ENCODE results near the gene PLEKHO2. TPM values are rescaled to one million over a fixed set of nuclear protein-coding genes. Genes with fewer than 3 reads are reported as not detected.

PLEKHO2 gene
- total RNA-seq, 5 donors from 2014 or later (not counting 1 experiment from before 2014, with no cell fraction given) = 9.2 to 22.7 (median 17.1) TPM

- no peak overlapping the region for H3K27ac Mint-ChIP-seq
- peaks cover 28 to 37% (median 32%) of the 10 kb centered on the region in 3 donors for H3K4me1 Mint-ChIP-seq
- DNase-seq = peak in 3 of 35 experiments; percentile 16 to 35 (median 18)
- Histone ChIP-seq H3K36me3 (ENCODE audit: control insufficient read depth in 2 of 2, extremely low read depth in 1 of 2, insufficient read depth in 1 of 2, low read length in 1 of 2) (no peaks in the 10 kb centered on the region), H3K4me1 (ENCODE audit: control insufficient read depth in 1 of 2, extremely low read depth in 1 of 2, insufficient read depth in 2 of 2, low read length in 2 of 2) (peaks cover 19 to 34% of the 10 kb centered on the region in 2 experiments), H3K9me3 (no peaks in the 10 kb centered on the region), H3K4me3 (ENCODE audit: control insufficient read depth in 1 of 2, extremely low read depth in 1 of 2, low read length in 1 of 2) (peak overlapping the region; percentile 52 to 94), H3K27me3 (replicated peaks in 1 of 2; ENCODE audit: control insufficient read depth in 2 of 2, extremely low read depth in 1 of 2, insufficient read depth in 2 of 2, low read length in 1 of 2) (peaks cover 3 to 25% of the 10 kb centered on the region in 2 experiments), H3K27ac (ENCODE audit: low read length) (no peak overlapping the region)
- ChIA-PET CTCF (interaction anchor here (1.1 to 1.3 kb wide), 5 partner anchors 11 to 70 kb away, joined by 3 to 17 read pairs (median 4); no protein-coding TSS in a partner anchor), POLR2A (no interaction called here)
- no peaks in the 10 kb centered on the region for H3K9me3 Mint-ChIP-seq
- H3K36me3 Mint-ChIP-seq = no peaks in the 10 kb centered on the region
- peak overlapping the region; percentile 72 to 88 (median 84) for H3K4me3 Mint-ChIP-seq
- H3K27me3 Mint-ChIP-seq = peaks cover 5 to 10% of the 10 kb centered on the region in 2 donors
- ATAC-seq (replicated peaks in 1 of 4) = peak in 3 of 4 experiments; percentile 9 to 22 (median 19)
- WGBS (ENCODE audit: insufficient coverage) = 0% methylated on average over 11 of the region's 17 CpGs
Observed at GRCh38 chr15:64824929-64825430, 16.7 kb upstream of the PLEKHO2 start.

DNA sequence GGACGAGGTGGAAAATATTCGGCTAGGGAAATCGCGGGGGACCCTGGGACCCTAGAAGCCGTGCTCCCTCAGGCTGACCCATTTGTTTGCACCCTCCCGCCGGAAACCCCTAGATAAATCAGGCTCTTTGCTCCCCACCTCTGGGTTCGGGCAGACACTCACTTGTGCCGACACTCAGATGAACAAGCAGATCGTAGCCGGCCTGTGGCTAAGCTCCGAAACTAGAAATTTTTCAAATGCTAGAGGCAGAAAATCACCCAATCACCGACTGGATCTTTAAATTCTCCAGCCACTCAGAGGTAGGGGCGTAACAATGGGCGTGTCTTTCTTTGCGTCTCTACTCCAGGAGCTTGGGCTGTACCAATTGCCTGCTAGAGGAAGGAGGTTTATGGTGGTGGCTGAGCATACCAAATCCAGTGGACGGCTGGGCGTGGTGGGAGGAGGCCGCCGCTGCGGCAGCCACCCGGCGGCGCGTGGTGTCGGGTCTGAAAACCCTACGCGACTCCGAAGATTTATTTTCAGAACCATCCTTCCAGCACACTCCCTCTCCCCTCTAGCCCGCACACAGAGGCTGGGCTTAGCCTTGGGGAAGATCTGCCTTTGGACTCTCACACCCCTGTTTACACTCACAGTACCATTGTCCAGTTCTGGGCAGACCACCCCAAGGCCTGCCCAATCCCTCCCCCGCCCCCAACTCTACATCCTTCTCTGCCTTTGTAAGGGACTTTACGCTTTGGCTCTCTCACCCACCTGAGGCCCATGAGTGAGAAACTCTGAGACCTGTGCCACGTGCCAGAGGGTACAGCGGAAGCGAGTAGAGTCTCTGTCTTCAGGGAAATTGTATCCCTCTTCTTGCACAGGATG is 16.1 kb upstream of the PLEKHO2 start, which contains the start of gene PIF1:
TSS of gene PIF1 (minus strand) at position 217 of the 864 bp plus-strand sequence. CDS start 1,312 bp downstream, outside the sequence.
- Mint-ChIP-seq H3K36me3 (no peaks in the 10 kb centered on the region), H3K27me3 (peaks cover 5 to 10% of the 10 kb centered on the region in 2 donors), H3K4me3 (peak within 1 kb of the TSS; percentile 72 to 88 (median 84)), H3K27ac (peak within 1 kb of the TSS; percentile 31 to 84), H3K4me1 (peaks cover 28 to 40% (median 33%) of the 10 kb centered on the region in 3 donors), H3K9me3 (no peaks in the 10 kb centered on the region)
- Histone ChIP-seq H3K4me3 (ENCODE audit: control insufficient read depth in 1 of 2, extremely low read depth in 1 of 2, low read length in 1 of 2) (peak within 1 kb of the TSS; percentile 52 to 94), H3K4me1 (ENCODE audit: control insufficient read depth in 1 of 2, extremely low read depth in 1 of 2, insufficient read depth in 2 of 2, low read length in 2 of 2) (peaks cover 19 to 34% of the 10 kb centered on the region in 2 experiments), H3K36me3 (ENCODE audit: control insufficient read depth in 2 of 2, extremely low read depth in 1 of 2, insufficient read depth in 1 of 2, low read length in 1 of 2) (no peaks in the 10 kb centered on the region), H3K27me3 (replicated peaks in 1 of 2; ENCODE audit: control insufficient read depth in 2 of 2, extremely low read depth in 1 of 2, insufficient read depth in 2 of 2, low read length in 1 of 2) (peaks cover 3 to 25% of the 10 kb centered on the region in 2 experiments), H3K9me3 (no peaks in the 10 kb centered on the region), H3K27ac (ENCODE audit: low read length) (peak within 1 kb of the TSS; percentile 36)
- ATAC-seq (replicated peaks in 1 of 4) (peak; percentile 95 to 98 (median 97)), DNase-seq (peak; percentile 63 to 96 (median 86))
- 1% methylated on average over 13 of the region's 35 CpGs for WGBS (ENCODE audit: insufficient coverage)
- POLR2A ChIA-PET = interaction anchor here (0.7 kb wide), 2 partner anchors 10 to 118 kb away, joined by 3 to 7 read pairs; no protein-coding TSS in a partner anchor
- CTCF ChIA-PET = interaction anchor here (1.1 to 1.3 kb wide), 5 partner anchors 10 to 69 kb away, joined by 3 to 17 read pairs (median 4); no protein-coding TSS in a partner anchor

- no peak overlapping the region for H3K4me3 ChIP-seq (ENCODE audit: control insufficient read depth in 1 of 2, extremely low read depth in 1 of 2, low read length in 1 of 2)
- H3K27ac ChIP-seq (ENCODE audit: low read length) = no peak overlapping the region
- ChIA-PET CTCF (no interaction called here), POLR2A (no interaction called here)
- no peaks in the 10 kb centered on the region for H3K36me3 ChIP-seq (ENCODE audit: control insufficient read depth in 2 of 2, extremely low read depth in 1 of 2, insufficient read depth in 1 of 2, low read length in 1 of 2)
- H3K9me3 ChIP-seq = no peaks in the 10 kb centered on the region
- ATAC-seq (replicated peaks in 1 of 4) = no peak
- no peaks in the 10 kb centered on the region for H3K9me3 Mint-ChIP-seq
- WGBS (ENCODE audit: insufficient coverage) = 94% methylated on average over 2 of the region's 5 CpGs
- no peaks in the 10 kb centered on the region for H3K36me3 Mint-ChIP-seq
- peaks cover 14 to 22% of the 10 kb centered on the region in 2 experiments for H3K4me1 ChIP-seq (ENCODE audit: control insufficient read depth in 1 of 2, extremely low read depth in 1 of 2, insufficient read depth in 2 of 2, low read length in 2 of 2)
- peaks cover 3 to 13% of the 10 kb centered on the region in 2 experiments for H3K27me3 ChIP-seq (replicated peaks in 1 of 2; ENCODE audit: control insufficient read depth in 2 of 2, extremely low read depth in 1 of 2, insufficient read depth in 2 of 2, low read length in 1 of 2)
- no peak overlapping the region for H3K4me3 Mint-ChIP-seq
- H3K27me3 Mint-ChIP-seq = peaks cover 0 to 3% of the 10 kb centered on the region in 2 donors
- DNase-seq = no peak
- no peak overlapping the region for H3K27ac Mint-ChIP-seq
- peaks cover 18 to 28% (median 23%) of the 10 kb centered on the region in 3 donors for H3K4me1 Mint-ChIP-seq
Observed at GRCh38 chr15:64828985-64829384, 12.7 kb upstream of the PLEKHO2 start.

DNA sequence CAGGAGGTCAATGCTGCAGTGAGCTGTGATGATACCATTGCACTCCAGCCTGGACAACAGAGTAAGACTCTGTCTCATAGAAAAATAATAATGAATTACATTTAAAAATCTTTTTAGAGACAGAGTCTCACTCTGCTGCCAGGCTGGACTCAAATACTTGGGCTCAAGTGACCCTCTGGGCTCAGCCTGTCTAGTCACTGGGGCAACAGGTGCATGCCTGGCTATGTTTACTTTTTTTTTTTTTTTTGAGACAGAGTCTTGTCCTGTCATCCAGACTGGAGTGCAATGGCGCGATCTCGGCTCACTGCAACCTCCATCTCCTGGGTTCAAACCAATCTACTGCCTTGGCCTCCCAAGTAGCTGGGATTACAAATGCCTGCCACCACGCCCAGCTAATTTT is 8.0 kb upstream of the PLEKHO2 start:
- CTCF ChIA-PET = interaction anchor here (0.6 to 4.1 kb wide), 3 partner anchors 55 to 352 kb away, joined by 3 to 42 read pairs (median 5); no protein-coding TSS in a partner anchor
- POLR2A ChIA-PET = interaction anchor here in 1 of 2 donors (0.6 kb wide), 1 partner anchor 467 kb away, joined by 6 read pairs; no protein-coding TSS in a partner anchor
- DNase-seq = no peak

DNA sequence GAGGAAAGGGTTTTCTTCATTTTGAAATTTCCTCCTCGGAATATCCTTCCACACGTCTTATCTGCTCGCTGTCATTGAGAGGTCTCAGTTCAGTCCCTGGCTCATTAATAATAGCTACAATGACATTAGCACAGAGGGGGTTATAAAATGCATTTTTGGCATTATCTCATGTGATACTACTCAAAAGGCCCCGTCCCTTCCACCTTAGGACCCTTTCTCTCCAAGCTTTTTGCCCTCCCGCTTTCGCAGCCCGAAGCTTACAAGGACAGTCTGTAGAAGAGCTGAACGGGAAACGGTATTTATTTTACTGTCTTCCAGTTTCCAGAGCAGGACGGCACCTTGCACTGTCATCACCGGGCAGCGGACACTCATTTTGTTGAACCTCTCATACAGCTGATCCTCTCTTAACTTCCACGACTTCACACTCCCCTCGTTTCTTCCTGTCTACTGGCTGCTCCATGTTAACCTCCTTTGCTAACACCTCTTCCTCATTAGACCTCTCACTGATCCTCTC is 5.6 kb upstream of the PLEKHO2 start:
- 89% methylated on average over 10 of the region's 14 CpGs for WGBS (ENCODE audit: insufficient coverage)
- Histone ChIP-seq H3K9me3 (no peaks in the 10 kb centered on the region), H3K4me1 (ENCODE audit: control insufficient read depth in 1 of 2, extremely low read depth in 1 of 2, insufficient read depth in 2 of 2, low read length in 2 of 2) (peaks cover 19 to 43% of the 10 kb centered on the region in 2 experiments), H3K36me3 (ENCODE audit: control insufficient read depth in 2 of 2, extremely low read depth in 1 of 2, insufficient read depth in 1 of 2, low read length in 1 of 2) (no peaks in the 10 kb centered on the region), H3K27ac (ENCODE audit: low read length) (peak overlapping the region; percentile 21), H3K4me3 (ENCODE audit: control insufficient read depth in 1 of 2, extremely low read depth in 1 of 2, low read length in 1 of 2) (no peak overlapping the region), H3K27me3 (replicated peaks in 1 of 2; ENCODE audit: control insufficient read depth in 2 of 2, extremely low read depth in 1 of 2, insufficient read depth in 2 of 2, low read length in 1 of 2) (no peaks in the 10 kb centered on the region)
- no peaks in the 10 kb centered on the region for H3K36me3 Mint-ChIP-seq
- H3K4me1 Mint-ChIP-seq = peaks cover 49 to 58% (median 55%) of the 10 kb centered on the region in 3 donors
- no peaks in the 10 kb centered on the region for H3K9me3 Mint-ChIP-seq
- no peaks in the 10 kb centered on the region for H3K27me3 Mint-ChIP-seq
- peak overlapping the region; percentile 73 to 85 for H3K27ac Mint-ChIP-seq
- CTCF ChIA-PET = interaction anchor here (0.6 to 4.1 kb wide), 8 partner anchors 11 to 105 kb away, joined by 3 to 42 read pairs (median 4); partner anchors contain the start of gene PIF1 (in 1 of the 2)
- H3K4me3 Mint-ChIP-seq = peak overlapping the region; percentile 40 to 59 (median 55)
- ATAC-seq (replicated peaks in 1 of 4) (no peak), DNase-seq (no peak)
- POLR2A ChIA-PET = interaction anchor here in 1 of 2 donors (0.6 to 1.0 kb wide), 2 partner anchors 52 to 56 kb away, joined by 3 read pairs; no protein-coding TSS in a partner anchor

More for the DNA sequence above, 8.0 kb upstream of the PLEKHO2 start:
- no CpG with 5 or more reads among the region's 4 CpGs for WGBS (ENCODE audit: insufficient coverage)
- Mint-ChIP-seq H3K4me3 (no peak overlapping the region), H3K27me3 (no peaks in the 10 kb centered on the region), H3K27ac (no peak overlapping the region), H3K36me3 (no peaks in the 10 kb centered on the region), H3K4me1 (peaks cover 29 to 41% (median 36%) of the 10 kb centered on the region in 3 donors), H3K9me3 (no peaks in the 10 kb centered on the region)
- ATAC-seq (replicated peaks in 1 of 4) = no peak
- Histone ChIP-seq H3K9me3 (no peaks in the 10 kb centered on the region), H3K4me3 (ENCODE audit: control insufficient read depth in 1 of 2, extremely low read depth in 1 of 2, low read length in 1 of 2) (no peak overlapping the region), H3K27me3 (replicated peaks in 1 of 2; ENCODE audit: control insufficient read depth in 2 of 2, extremely low read depth in 1 of 2, insufficient read depth in 2 of 2, low read length in 1 of 2) (no peaks in the 10 kb centered on the region), H3K27ac (ENCODE audit: low read length) (no peak overlapping the region), H3K4me1 (ENCODE audit: control insufficient read depth in 1 of 2, extremely low read depth in 1 of 2, insufficient read depth in 2 of 2, low read length in 2 of 2) (peaks cover 17 to 36% of the 10 kb centered on the region in 2 experiments), H3K36me3 (ENCODE audit: control insufficient read depth in 2 of 2, extremely low read depth in 1 of 2, insufficient read depth in 1 of 2, low read length in 1 of 2) (no peaks in the 10 kb centered on the region)

Measured in T-cell (primary cell).